ENCODE measurements around the gene ZNF20.

ZNF20 gene

DNA sequence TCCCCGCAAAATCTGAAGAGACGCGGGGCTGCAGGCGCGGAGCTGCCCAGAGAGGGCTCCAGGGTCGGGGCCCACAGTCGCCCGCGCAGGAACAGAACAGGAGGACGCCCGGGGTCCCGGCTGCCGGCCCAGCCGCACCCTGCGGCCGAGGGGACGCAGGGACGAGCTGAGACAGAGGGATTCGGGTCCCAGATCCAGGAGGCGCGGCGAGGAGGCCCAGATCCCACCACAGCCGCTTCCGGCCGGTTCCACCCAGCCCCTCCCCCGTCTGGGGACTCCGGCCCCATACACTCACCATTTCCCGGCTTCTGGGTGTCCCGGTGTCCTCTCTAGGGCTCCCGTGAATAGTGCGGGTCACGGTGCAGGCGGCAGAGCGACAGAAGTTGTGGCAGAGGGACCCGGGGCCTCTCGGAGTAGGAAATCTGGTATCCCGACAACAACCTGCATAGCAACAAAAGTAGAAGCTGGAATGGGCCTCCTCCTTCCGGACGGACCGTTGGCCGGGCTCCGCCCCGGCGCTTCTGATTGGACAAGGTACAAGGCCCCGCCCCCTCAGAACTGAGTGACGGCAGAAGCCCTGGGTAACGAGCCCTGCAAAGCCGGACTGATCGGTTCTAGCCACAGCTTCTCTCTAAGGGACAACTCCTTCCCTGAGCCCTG is at the start of gene ZNF20:
TSS of gene ZNF20 (minus strand) at position 466 of the 660 bp plus-strand sequence. CDS start at position 298, 168 bp downstream.
- DNase-seq, result peak; percentile 89

DNA sequence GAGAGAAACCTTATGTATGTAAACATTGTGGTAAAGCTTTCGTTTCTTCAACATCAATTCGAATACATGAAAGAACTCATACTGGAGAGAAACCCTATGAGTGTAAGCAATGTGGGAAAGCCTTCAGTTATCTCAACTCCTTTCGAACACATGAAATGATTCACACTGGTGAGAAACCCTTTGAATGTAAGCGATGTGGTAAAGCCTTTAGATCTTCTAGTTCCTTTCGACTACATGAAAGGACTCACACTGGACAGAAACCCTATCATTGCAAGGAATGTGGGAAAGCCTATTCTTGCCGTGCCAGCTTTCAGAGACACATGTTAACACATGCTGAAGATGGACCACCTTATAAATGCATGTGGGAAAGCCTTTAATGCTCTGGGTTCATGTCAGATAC is 47.5 kb upstream of the ZNF20 start:
- no peak for DNase-seq

DNA sequence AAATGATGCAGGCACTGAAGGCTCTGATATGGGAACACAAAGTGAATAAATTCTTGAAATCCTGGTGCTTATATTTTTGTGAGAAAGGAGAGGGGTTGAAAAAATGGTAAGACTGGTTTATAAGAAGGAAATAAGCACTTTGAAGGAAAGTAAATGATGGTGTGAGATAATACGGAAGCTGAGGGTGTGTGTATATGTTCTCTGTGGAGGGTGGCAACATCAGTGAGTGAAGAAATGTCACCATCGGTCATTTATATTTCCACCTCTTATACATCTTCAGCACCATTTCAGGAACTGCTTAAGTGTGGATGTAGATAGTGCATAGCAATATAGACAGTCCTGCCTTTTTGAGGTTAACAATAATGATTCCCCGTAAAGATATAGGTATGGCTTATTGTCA is 40.2 kb upstream of the ZNF20 start:
- no peak for DNase-seq

DNA sequence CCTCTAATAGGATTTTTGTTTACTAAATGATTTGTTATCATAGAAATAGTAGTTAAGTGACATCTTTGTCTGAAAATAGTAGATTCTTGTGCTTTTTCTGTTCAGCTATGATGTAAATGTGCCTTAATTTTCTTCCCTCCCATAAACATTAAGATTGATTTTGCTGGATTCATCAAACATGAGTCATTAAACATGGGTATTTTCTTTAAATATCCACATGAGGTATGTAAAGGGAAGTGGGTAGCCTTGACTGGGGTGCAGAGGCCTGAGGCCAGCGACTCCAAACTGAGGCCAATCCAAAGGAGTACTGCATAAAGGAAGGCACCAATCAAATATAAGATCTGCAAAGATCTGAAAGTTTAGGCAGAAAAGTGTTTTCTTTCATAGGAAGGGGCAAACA is 26.5 kb upstream of the ZNF20 start:
- no peak for DNase-seq

DNA sequence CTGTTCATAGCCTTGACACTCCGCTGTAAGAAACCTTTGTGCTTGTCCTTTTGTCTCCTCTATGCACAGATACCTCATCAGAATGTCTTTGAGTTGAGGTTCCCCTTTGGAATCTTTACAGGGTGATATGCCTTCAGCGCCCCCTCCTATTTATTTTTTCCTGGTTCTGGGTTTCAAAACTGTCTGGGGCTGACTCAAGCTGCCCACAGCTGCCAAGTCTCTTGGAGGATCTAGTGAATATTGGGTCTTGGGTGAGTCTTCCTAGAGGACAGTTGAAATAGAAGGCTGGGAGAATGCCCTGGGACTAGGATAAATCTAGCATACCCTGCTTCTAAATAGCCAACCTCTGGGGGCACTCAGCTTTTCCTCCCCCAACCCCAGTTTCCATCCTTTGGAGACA is 23.7 kb upstream of the ZNF20 start:
- no peak for DNase-seq

DNA sequence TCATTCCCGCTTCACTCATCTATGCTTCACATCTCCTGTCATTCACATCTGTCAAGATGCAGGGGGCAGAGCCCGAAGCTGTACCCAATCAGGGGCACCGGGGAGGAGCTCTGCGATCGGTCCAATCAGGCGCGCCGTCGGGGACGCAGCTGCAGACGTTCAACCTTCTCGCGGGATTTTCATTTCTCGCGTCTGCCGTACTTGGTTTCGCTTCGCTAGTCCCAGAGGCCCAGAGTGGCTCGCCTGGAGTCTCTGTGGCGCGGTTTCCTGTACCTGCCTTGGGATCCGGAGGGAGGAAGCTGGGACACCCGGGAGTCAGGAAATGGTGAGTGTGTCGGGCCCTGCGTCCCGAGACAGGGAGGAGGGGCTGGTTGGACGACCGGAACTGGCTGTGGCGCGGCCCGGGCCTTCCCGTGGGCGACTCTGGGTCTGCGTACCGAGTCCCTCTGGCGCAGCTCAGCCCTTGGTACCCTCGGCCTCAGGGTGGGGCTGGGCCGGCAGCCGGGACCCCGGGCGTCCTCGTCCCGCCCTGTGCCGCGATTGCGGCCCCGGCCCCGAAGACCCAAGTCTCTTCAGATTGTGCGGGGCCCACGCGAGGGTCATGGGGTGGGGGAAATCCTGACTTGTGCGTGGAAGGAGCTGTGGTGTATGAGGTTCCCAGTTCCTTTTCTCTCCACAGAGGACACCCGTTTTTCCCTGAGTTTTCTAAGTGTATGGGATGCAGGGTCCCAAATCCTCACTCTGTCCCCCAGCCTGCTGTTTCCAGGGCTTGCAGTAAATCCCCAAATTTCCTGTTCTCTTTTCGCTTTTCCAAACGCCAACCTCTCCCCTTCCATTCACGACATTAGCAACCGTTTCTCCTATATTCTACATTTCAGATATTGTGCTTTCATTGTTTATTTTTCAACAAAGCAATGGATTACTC is 23.0 kb upstream of the ZNF20 start, which contains the start of gene ZNF136:
TSS of gene ZNF136 (plus strand) at position 215 of the 925 bp plus-strand sequence. CDS start at position 323, 108 bp downstream.
- DNase-seq, result peak; percentile 87

DNA sequence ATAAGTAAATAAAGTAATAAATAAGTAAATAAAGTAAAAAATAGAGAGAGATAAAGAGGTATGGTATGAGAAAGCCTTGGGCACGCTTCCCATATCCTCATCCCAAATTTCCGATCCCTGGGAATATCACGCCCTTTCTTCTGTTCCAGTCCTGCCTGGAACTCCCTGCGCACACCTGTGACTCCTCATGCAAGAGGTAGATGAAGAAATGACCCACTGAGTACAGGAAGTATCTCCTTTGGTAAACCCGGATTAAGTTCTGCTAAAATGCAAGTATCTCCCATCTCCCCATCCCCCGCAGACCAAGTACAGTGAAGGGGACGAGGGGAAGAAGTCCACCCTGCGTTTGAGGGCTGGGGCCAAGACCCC is 22.3 kb upstream of the ZNF20 start:
- no peak for DNase-seq

DNA sequence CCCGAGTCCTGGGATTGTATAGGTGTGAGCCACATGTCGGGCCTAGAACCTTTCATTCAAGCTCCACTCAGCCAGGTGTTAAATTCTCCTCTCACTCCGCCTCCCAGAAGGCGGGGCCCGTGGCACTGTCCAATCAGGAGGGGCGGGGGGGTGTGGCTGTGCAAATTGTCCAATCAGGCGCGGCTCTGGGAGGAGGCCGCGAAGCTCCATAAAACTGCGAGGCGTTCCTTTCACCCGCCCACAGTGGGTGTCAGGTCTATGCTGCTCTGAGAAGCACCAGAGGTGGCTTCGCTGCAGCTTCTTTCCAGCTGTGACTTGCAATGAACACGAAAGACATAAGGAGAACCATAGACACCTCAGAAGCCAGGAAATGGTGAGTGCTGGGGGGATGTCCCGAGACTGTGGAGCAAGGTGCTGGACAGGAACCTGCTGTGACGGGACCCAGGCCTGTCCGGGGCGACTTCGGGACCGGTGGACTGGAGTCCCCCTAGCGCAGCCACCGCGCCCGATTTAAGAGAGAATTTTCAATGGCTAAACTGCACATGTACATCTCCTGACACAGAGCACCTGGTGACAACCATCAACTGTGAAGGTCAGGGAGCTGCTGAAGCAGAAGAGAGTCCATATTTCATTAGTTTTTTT is 19.7 kb upstream of the ZNF20 start:
- DNase-seq, result no peak

DNA sequence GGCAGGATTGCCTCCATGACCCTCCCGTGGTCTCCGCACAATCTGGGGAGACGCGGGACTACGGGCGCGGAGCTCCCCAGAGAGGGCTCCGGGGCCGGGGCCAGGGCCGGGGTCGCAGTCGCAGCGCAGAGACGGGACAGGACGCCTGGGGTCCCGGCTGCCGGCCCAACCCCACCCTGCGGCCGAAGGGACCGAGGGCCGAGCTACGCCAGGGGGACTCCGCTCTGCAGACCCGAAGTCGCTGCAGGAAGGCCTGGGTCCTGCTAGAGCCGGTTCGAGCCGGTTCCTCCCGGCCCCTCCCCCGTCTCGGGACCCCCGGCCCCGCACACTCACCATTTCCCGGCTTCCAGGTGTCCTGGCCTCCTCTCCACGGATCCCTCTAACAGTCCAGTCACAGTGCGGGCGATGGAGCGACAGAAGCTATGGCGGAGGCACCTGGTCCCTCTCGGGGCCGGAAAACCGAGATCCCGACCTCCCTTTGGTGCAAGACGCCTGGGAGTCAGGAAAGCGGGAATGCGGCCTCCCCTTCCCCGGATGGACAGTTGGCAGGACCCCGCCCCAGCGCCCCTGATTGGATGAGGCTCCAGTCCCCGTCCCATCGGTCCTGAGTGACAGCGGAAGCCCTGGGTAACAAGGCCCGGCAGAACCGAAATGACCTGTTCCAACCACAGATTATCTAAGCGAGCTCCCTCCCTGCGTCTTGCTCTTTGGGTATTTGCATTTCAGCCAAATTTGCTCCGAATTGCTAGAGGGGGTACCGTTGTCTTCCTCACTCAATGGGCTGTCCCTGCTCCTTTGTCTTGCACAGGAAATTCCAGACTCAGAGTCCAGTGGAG is 16.3 kb upstream of the ZNF20 start, which contains the start of gene ZNF625:
TSS of gene ZNF625 (minus strand) at position 512 of the 836 bp plus-strand sequence. CDS start at position 336, 176 bp downstream.
- no peak for DNase-seq

DNA sequence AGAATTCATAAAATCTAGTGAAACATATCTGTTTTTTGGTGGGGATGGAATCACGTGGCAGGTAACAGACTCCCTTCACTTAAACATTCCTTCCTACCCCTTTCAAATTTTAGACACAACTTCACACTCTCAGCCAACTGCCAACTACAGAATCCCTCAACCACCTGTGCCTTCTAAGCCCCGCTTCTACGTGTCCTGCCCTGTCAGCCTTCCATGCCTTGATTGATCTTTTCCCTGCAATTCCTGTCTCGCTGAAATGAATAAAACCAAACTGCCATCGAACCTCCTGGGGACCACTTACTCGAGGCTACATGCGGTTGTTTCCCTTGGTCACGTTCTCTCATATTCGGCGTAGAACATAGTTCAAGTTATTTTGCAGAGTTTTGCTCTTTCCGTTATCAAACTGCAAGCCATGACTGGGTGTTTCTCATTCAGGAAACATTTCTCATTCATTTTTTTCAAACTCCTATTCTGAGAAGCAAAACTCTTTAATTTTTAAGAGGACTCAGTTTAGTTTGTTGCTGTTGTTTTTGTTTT is 15.2 kb upstream of the ZNF20 start:
- DNase-seq, result no peak

DNA sequence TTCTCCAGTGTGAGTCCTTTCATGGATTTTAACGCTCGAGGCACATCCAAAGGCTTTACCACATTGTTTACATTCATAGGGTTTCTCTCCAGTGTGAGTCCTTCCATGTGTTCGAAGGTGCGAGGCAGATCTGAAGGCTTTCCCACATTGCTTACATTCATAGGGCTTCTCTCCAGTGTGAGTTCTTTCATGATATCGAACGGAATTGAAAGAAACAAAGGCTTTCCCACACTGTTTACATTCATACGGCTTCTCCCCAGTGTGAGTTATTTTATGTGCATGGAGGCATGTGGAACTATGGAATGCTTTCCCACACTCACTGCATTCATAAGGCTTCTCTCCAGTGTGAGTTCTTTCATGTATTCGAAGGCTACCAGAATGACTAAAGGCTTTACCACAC is 5.2 kb upstream of the ZNF20 start:
- no peak for DNase-seq

DNA sequence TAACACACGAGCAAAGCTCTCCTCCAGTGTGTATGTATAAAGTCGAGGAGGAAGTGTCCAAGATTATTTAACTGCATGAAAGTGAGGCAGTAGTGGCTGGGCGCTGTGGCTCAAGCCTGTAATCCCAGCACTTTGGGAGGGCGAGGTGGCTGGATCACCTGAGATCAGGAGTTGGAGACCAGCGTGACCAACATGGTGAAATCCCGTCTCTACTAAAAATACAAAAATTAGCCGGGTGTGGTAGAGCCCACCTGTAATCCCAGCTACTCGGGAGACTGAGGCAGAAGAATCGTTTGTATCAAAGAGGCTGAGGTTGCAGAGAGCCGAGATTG is 1.2 kb upstream of the ZNF20 start:
- no peak for DNase-seq

DNA sequence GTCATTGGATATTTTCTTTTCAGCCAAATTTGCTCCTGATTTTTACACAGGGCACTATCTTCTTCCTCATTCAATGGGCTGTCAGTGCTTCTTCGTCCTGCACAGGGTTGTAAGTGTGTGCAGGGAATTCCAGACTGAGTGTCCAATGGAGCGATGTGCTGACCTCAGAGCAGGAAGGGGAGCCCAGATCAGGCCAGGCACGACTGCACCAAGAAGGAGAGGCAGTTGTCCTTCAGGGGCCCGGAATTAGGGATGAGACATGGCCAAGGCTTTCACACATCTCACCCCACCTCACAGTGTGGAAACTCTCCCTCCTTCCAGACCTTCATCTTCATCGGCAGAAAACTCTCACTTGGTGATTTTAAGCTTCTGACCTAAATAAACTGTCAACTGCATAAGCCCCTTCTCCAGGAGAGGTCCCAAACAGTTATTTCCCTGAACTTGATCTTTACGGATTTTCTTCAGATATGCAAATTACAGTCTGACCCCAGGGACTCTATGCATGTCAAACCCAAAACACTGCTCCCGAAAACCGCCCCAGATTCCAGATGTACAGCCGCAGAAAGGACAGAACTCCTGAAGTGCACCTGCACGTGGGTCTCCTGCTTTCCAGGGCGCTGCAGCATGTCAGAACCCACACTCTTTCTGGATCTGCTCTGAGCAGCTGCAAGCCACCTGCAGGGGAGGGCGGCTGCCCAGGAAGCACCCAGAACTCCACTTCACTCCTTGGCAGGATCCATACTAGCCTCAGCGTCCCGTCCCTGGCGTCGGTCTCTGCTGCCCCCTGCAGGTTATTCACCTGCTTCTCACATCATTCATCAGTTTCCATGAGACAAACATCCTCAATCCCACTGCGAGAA is 625 bp upstream of the ZNF20 start:
- DNase-seq, result peak; percentile 81

DNA sequence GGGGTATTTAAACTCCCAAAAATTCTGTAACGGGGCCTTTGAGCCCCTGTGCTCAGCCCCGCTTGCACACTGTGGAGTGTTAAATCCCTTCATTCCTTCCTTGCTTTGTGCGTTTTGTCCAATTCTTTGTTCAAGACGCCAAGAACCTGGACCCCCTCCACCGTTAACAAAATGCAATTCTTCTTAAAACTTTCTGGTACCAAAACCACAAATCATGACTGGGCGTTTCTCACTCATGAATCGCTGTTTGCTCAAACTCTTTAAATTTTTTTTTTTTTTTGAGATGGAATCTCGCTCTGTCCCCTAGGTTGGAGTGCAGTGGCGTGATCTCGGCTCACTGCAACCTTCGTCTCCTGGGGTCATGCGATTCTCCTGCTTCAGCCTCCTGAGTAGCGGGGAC is 881 bp downstream of the ZNF20 start:
- DNase-seq, result no peak

DNA sequence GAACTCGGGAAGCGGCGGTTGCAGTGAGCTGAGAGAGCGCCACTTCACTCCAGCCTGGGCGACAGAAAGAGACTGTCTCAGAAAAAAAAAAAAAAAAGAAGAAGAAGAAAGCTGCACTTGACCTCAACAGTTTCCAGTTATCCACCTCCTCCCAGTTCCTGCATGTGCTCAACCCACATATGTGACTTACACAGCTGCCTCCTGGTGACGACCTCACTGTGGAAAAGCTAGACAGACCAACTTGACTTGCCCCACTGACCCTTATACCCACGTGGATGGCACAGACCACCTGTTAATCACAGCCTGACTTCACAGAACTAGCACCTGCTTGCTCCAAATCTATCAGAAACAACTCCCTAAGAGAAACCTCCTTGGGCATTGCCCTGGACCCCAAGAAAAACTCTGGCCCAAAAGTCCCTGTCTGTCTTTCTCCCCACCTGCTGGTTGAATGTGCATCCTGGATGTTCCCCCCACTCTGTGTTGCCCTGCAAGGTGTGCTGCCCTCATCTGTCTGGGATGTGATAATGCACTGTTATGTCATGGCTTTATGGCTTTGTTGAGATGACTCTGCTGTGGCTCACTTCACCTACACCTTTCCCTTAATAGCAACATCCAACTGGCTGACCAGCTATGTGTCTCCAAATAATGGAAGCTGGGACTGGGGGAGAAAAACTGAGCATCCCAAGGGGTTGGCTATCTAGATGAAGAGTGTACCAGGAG is 2.8 kb downstream of the ZNF20 start:
- no peak for DNase-seq

DNA sequence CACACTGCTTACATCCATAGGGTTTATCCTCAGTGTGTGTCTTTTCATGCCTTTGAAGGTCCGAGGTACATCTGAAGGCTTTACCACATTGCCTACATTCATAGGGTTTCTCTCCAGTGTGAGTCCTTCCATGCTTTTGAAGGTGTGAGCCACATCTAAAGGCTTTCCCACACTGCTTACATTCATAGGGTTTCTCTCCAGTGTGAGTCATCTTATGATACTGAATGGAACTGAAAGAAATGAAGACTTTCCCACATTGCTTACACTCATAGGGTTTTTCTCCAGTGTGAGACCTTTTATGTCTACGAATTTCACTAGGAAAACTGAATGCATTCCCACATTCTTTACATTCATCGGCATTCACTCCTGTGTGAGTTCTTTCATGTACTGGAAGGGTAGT is 7.1 kb downstream of the ZNF20 start:
- no peak for DNase-seq

DNA sequence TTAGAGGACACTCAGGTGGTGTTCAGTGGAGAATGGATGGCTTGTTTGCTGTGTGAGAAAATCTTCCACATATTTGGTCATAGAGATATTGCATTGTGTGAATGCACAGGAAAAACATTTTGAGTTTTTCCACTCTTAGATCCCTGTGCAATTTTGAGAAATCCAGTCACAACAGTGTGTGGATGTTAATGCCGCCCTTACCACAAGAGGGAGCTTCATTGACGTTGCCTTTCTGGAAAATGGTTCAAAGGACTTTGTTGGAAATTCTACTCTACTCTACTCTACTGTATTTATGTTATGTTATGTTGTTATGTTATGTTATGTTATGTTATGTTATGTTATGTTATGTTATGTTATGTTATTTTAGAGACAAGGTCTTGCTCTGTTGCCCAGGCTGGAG is 13.4 kb downstream of the ZNF20 start:
- no peak for DNase-seq

DNA sequence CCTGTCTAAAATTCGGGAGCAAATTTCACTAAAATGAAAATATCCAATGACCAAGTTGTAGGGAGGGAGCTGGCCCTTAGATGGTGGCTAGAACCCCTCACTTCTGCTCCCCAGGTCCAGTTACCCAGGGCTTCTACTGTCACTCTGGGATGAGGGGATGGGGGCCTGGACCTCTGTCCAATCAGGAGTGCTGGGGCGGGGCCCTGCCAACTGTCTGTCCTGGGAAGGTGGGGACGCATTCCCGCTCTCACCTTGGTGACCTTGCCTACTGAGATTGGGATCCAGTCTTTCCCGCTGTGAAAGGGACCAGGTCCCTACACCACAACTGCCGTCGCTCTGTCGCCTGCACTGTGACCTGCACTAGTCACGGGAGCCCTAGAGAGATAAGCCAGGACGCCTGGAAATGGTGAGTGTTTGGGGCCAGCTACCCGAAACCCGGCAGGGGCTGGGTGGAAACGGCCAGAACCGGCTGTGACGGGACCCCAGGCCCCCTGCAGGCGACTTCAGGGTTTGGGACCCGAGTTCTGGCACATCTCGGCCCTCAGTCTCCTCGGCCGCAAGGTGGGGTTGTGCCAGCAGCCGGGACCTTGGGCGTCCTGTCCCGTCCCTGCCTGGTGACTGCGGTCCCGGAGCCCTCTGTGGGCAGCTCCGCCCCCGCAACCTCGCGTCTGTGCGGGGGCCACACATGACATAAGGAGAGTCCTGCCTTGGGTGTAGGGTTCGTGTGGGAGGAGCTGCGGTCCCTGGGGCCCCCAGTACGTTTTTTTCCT is 22.8 kb downstream of the ZNF20 start:
- DNase-seq, result no peak

DNA sequence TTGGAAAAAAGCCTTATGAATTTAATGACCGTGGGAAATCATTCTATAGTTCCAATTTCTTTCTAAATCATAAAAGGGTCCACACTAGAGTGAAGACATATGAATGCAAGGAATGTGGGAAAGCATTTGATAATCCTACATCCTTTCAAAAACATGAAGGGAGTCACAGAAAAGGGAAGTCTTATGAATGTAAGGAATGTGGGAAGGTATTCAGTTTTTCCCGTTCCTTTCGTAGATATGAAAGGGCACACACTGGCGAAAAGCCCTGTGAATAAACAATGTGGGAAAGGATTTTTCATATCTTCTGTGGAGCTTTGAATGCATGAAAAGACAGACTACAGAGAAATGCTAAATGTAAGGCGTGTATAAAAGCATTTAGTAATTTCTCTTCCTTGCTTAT is 27.0 kb downstream of the ZNF20 start:
- DNase-seq, result no peak

DNA sequence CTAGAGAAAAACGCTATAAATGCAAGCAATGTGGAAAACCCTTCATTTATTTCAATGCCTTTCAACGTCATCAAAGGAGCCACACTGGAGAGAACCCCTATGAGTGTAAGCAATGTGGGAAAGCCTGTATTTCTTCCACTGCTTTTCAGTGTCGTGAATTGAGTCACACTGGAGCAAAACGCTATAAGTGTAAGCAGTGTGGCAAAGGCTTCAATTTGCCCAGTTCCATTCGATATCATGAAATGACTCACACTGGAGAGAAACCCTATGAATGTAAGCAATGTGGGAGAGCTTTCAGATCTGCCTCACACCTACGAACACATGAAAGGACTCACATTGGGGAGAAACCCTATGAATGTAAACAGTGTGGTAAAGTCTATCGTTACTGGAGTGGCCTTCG is 27.4 kb downstream of the ZNF20 start:
- no peak for DNase-seq

Measured in activated T-cell treated with anti-CD3 and anti-CD28 coated beads for 4 hours (primary cell).